K562 (cell line): ENCODE measurements around the gene CD164. TPM values are rescaled to one million over a fixed set of nuclear protein-coding genes. Genes with fewer than 3 reads are reported as not detected.

ENCODE experiments used
- CBX8 ChIP-seq: fragments of 200-600 bp; sonication (generic); IDR thresholded peaks from 2 replicates; pipeline ENCODE4 v1.6.1; 2012; ENCODE audit warnings: borderline replicate concordance, mixed run types, low read depth, mild to moderate bottlenecking, moderate library complexity, mixed read lengths, low read length, control low read depth, inconsistent platforms; ENCODE audit not compliant: poor library complexity, severe bottlenecking; ENCODE audit errors: extremely low read depth
- CEBPZ ChIP-seq: fragments of 150-350 bp; IDR thresholded peaks from 2 replicates; pipeline ENCODE4 v1.6.1; 2014; ENCODE audit warnings: low read depth, mild to moderate bottlenecking, low read length, borderline replicate concordance
- CHD1 ChIP-seq: fragments of 200-600 bp; sonication (generic); IDR thresholded peaks from one replicate; pipeline ENCODE4 v1.6.1; 2012; ENCODE audit warnings: mild to moderate bottlenecking, moderate library complexity, low read length, inconsistent platforms
- FOSL1 ChIP-seq: fragments of 200-800 bp; sonication (Bioruptor generic); conservative IDR thresholded peaks from 2 replicates; pipeline ENCODE4 v1.6.1; 2016; ENCODE audit warnings: missing genetic modification characterization, missing compliant biosample characterization
- HOXB6 ChIP-seq: fragments of 250-450 bp; sonication (Bioruptor Pico); IDR thresholded peaks from 2 replicates; pipeline ENCODE4 v1.5.1; 2022; ENCODE audit warnings: mild to moderate bottlenecking, borderline replicate concordance
- MCM2 ChIP-seq: fragments of 450-650 bp; IDR thresholded peaks from 2 replicates; pipeline ENCODE4 v1.6.1; 2017; ENCODE audit warnings: low read depth, mild to moderate bottlenecking
- MTA2 ChIP-seq: fragments of 450-650 bp; IDR thresholded peaks from 2 replicates; pipeline ENCODE4 v1.6.1; 2016; ENCODE audit warnings: low read depth
- NFRKB ChIP-seq: fragments of 450-650 bp; IDR thresholded peaks from 2 replicates; pipeline ENCODE4 v1.6.1; 2016; ENCODE audit warnings: low read depth
- NUFIP1 ChIP-seq: fragments of 450-650 bp; IDR thresholded peaks from 2 replicates; pipeline ENCODE4 v1.6.1; 2018; ENCODE audit not compliant: partially characterized antibody
- PCBP2 ChIP-seq: fragments of 200-400 bp; formaldehyde crosslinking; IDR thresholded peaks from 2 replicates; pipeline ENCODE4 v1.6.1; 2018; ENCODE audit warnings: low read length, low read depth, mild to moderate bottlenecking, moderate library complexity; ENCODE audit not compliant: poor library complexity, severe bottlenecking
- PML ChIP-seq: IDR thresholded peaks from 2 replicates; pipeline ENCODE4 v1.6.1; 2012; ENCODE audit warnings: low read length, inconsistent platforms
- SIN3B ChIP-seq: fragments of 450-650 bp; IDR thresholded peaks from 2 replicates; pipeline ENCODE4 v1.6.1; 2017; ENCODE audit warnings: low read depth, mild to moderate bottlenecking, moderate library complexity
- SIX5 ChIP-seq, 2 experiments: IDR thresholded peaks; 2 replicates each; pipeline ENCODE4 v1.6.1; 2011; ENCODE audit warnings: low read length in 2 of 2, borderline replicate concordance in 1 of 2, low read depth in 1 of 2, mild to moderate bottlenecking in 1 of 2, moderate library complexity in 1 of 2; ENCODE audit not compliant: insufficient read depth in 1 of 2
- SMAD4 ChIP-seq: fragments of 250-450 bp; sonication (Bioruptor Pico); conservative IDR thresholded peaks from 2 replicates; pipeline ENCODE4 v1.8.0; 2021; ENCODE audit warnings: inconsistent platforms, mild to moderate bottlenecking, moderate library complexity
- SMARCE1 ChIP-seq: fragments of 450-650 bp; IDR thresholded peaks from 2 replicates; pipeline ENCODE4 v1.7.1; 2016; ENCODE audit warnings: mild to moderate bottlenecking
- SREBF1 ChIP-seq: fragments of 150-350 bp; IDR thresholded peaks from 2 replicates; pipeline ENCODE4 v1.6.1; 2014; ENCODE audit warnings: antibody characterized with exemption, low read depth, low read length, borderline replicate concordance
- STAT5A ChIP-seq: IDR thresholded peaks from 2 replicates; pipeline ENCODE4 v1.6.1; 2012; ENCODE audit warnings: low read length, inconsistent platforms, borderline replicate concordance
- VEZF1 ChIP-seq: fragments of 200-800 bp; sonication (Bioruptor generic); IDR thresholded peaks from 2 replicates; pipeline ENCODE4 v1.6.1; 2017; ENCODE audit warnings: missing genetic modification characterization, missing compliant biosample characterization
- ZBED1 ChIP-seq: IDR thresholded peaks from 2 replicates; pipeline ENCODE4 v1.6.1; 2014
- ZFP1 ChIP-seq: fragments of 450-650 bp; formaldehyde crosslinking; IDR thresholded peaks from 2 replicates; pipeline ENCODE4 v1.4.0; 2020; ENCODE audit warnings: mild to moderate bottlenecking, mixed read lengths
- ZNF134 ChIP-seq: fragments of 250-450 bp; sonication (Bioruptor Pico); conservative IDR thresholded peaks from 2 replicates; pipeline ENCODE4 v1.4.0; 2020
- ZNF253 ChIP-seq: fragments of 250-450 bp; sonication (Bioruptor Pico); conservative IDR thresholded peaks from 2 replicates; pipeline ENCODE4 v1.6.1; 2021; ENCODE audit warnings: mild to moderate bottlenecking
- ZNF282 ChIP-seq: sonication (generic); formaldehyde crosslinking; IDR thresholded peaks from 2 replicates; pipeline ENCODE4 v1.8.1; 2023; ENCODE audit warnings: missing genetic modification reagents
- ZNF76 ChIP-seq: fragments of 250-450 bp; sonication (Bioruptor Pico); IDR thresholded peaks from 2 replicates; pipeline ENCODE4 v1.4.0; 2020; ENCODE audit warnings: mild to moderate bottlenecking, moderate library complexity, borderline replicate concordance
- polyA plus RNA-seq, 8 experiments: library from polyadenylated mRNA; depleted of rRNA in 4 of 8; stranded (reverse) in 5 of 8; unstranded in 3 of 8; fragments of >200 nt; fragmentation: Nextera tagmentation in 2 of 8; fragmentation: Illumina TruSeq in 1 of 8; extraction: Ambion mirVana in 2 of 8; extraction: Trizol in 1 of 8; gene quantifications; 2 replicates each; pipeline versions ENCODE4 v1.2.1 to v1.2.3, GENCODE V29; 2011 to 2014; ENCODE audit warnings: inconsistent platforms in 1 of 8, missing spikeins in 1 of 8
- total RNA-seq, 7 experiments: library from RNA; depleted of rRNA in 6 of 7; stranded (reverse); fragments of >200 nt in 6 of 7; fragmentation: Illumina TruSeq in 2 of 7; extraction: Trizol in 2 of 7; gene quantifications; 2 replicates each; pipeline versions ENCODE4 v1.2.1 to v1.2.3, GENCODE V29; 2011 to 2021; ENCODE audit warnings: low replicate concordance in 1 of 7

The CD164 gene
- total and polyA plus RNA-seq, 9 of the 15 experiments (the other 6 are each of a cell fraction or from before 2014, with no cell fraction given), result 79.5 to 317 (median 165) TPM

GRCh38 chr6:109381747-109382575, at the start of gene CD164 (continued):
- TF ChIP-seq SMARCE1 (no peak), VEZF1 (CRISPR knock-in tag) (peak; percentile 96), FOSL1 (tag) (peak; percentile 8), CHD1 (peak; percentile 74), NFRKB (peak; percentile 30; the same call in 1 of the 2 replicates), PML (peak; percentile 74; the same call in 1 of the 2 replicates), PCBP2 (no peak), ZNF253 (CRISPR knock-in tag) (no peak), SIX5 (IDR thresholded peaks at IDR 0.05; ENCODE audit: borderline replicate concordance in 1 of 2, insufficient read depth in 1 of 2, low read depth in 1 of 2, low read length in 2 of 2) (no peak), SIN3B (no peak), MCM2 (no peak), HOXB6 (CRISPR knock-in tag) (no peak), SMAD4 (CRISPR knock-in tag) (peak; percentile 77), ZBED1 (no peak), NUFIP1 (no peak), MTA2 (no peak; the same call in 1 of the 2 replicates), ZFP1 (CRISPR knock-in tag) (no peak), STAT5A (no peak; the same call in 1 of the 2 replicates), CEBPZ (no peak), SREBF1 (no peak; the same call in 1 of the 2 replicates), CBX8 (no peak), ZNF134 (no peak), ZNF76 (no peak), ZNF282 (CRISPR knock-in tag) (peak; percentile 66; the same call in 1 of the 2 replicates)
